HCT116 (cell line): ENCODE results near the gene TGFBRAP1.

ENCODE experiments used
- EZH2phosphoT487 ChIP-seq: fragments of 200-600 bp; IDR thresholded peaks from 2 replicates; pipeline ENCODE4 v1.6.1; 2018; ENCODE audit warnings: antibody characterized with exemption, borderline replicate concordance
- POLR2AphosphoS5 ChIP-seq: IDR thresholded peaks from 2 replicates; pipeline ENCODE4 v1.6.1; 2011; ENCODE audit warnings: mild to moderate bottlenecking, low read depth, low read length, moderate library complexity
- SIN3A ChIP-seq: IDR thresholded peaks from 2 replicates; pipeline ENCODE4 v1.6.1; 2012; ENCODE audit warnings: low read depth
- SP1 ChIP-seq: IDR thresholded peaks from 2 replicates; pipeline ENCODE4 v1.6.1; 2012; ENCODE audit warnings: low read depth
- TF ChIP-seq, protein P1 (sequence below), 3 experiments: fragments of 200-600 bp in 1 of 3; sonication (generic) in 1 of 3; IDR thresholded peaks in 2 of 3; conservative IDR thresholded peaks in 1 of 3; 2 replicates each; pipeline ENCODE4 v1.5.1; 2012 to 2017; ENCODE audit warnings: low read depth in 2 of 3, low read length in 2 of 3, antibody characterized with exemption in 1 of 3, borderline replicate concordance in 1 of 3, control low read depth in 1 of 3, mild to moderate bottlenecking in 1 of 3, mixed read lengths in 1 of 3, mixed run types in 1 of 3, moderate library complexity in 1 of 3; ENCODE audit not compliant: insufficient read depth in 1 of 3

DNA sequence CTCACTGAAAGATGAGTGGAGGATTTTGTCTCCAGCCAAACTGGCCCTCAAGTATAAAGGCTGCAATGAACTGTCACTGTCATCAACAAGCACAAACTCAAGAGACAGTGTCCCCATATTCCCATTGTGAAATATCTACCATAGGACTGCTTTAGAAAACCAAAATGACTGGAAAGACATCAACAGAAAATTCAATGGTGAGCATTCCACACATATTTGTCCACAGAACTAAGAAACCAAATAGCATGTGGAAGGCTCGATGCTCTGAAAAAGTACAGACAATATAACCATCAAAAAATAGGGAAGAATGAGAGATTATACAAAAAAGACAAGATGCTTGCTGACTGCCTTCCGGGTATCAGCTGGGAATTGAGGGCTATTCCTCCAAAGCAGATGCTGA lies 37.6 kb downstream of the TGFBRAP1 start:
- TF ChIP-seq, protein P1, sequence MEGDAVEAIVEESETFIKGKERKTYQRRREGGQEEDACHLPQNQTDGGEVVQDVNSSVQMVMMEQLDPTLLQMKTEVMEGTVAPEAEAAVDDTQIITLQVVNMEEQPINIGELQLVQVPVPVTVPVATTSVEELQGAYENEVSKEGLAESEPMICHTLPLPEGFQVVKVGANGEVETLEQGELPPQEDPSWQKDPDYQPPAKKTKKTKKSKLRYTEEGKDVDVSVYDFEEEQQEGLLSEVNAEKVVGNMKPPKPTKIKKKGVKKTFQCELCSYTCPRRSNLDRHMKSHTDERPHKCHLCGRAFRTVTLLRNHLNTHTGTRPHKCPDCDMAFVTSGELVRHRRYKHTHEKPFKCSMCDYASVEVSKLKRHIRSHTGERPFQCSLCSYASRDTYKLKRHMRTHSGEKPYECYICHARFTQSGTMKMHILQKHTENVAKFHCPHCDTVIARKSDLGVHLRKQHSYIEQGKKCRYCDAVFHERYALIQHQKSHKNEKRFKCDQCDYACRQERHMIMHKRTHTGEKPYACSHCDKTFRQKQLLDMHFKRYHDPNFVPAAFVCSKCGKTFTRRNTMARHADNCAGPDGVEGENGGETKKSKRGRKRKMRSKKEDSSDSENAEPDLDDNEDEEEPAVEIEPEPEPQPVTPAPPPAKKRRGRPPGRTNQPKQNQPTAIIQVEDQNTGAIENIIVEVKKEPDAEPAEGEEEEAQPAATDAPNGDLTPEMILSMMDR (IDR thresholded peaks at IDR 0.05 in 2 of 3, conservative IDR thresholded peaks at IDR 0.05 in 1 of 3; ENCODE audit: borderline replicate concordance in 1 of 3, insufficient read depth in 1 of 3, low read depth in 2 of 3, low read length in 2 of 3), result no peak
- TF ChIP-seq POLR2AphosphoS5 (no peak), SIN3A (no peak), SP1 (no peak), EZH2phosphoT487 (no peak)
